Measurements from ENCODE around the gene SLC5A4. TPM values are rescaled to one million over a fixed set of nuclear protein-coding genes. Genes with fewer than 3 reads are reported as not detected.

Gene SLC5A4
- total RNA-seq, 1 experiment from 2014 or later = not detected

DNA sequence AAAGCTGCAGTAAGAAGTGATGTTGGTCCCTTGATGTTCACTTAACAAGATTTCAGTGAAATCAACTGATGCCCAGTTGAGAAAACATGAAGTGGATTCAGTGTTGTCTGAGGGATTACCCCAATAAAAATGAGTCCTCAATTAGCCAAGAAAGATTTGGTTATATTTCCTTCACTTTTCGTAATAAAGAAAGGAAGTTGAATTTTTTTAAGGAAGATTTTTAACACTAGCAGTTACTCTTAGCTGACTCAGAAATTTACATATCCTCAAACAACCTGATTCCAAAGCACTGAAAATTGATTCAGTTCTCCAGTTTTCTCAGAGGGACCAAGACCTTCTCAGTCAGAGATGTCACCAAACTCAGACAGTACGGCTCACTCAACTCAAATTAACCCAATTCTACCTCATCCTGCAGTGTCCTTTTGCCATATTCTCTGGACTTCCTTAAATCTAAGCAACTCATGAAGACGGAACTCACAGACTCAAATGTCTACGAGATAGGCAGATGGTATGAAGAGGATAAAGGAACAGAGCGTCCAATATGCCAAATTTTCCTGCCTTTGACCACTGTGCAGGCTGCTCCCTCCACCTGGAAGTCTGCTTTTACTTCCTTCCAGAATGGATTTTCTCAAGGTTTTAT, 22.8 kb downstream of the SLC5A4 start:
- Histone ChIP-seq H3K23ac (ENCODE audit: insufficient read length, low read depth, low read length) (no peak overlapping the region), H3K79me2 (ENCODE audit: insufficient read depth, low read length) (no peaks in the 10 kb centered on the region), H3K4ac (ENCODE audit: low read depth, low read length) (no peak overlapping the region), H4K91ac (ENCODE audit: insufficient read length, low read depth, low read length) (no peak overlapping the region), H3K14ac (ENCODE audit: insufficient read depth, low read length) (no peak overlapping the region), H3K9me3 (ENCODE audit: control insufficient read depth, low read depth, low read length) (no peaks in the 10 kb centered on the region), H3K56ac (ENCODE audit: insufficient read length, low read depth, low read length) (no peak overlapping the region), H3K9ac (ENCODE audit: extremely low read depth, insufficient read length, low read length) (no peak overlapping the region), H3T11ph (ENCODE audit: low read length) (no peak overlapping the region), H3K18ac (ENCODE audit: insufficient read length, low read depth, low read length) (no peak overlapping the region), H2BK12ac (ENCODE audit: insufficient read length, low read depth, low read length) (no peak overlapping the region), H3K4me1 (ENCODE audit: insufficient read depth, low read length) (no peaks in the 10 kb centered on the region), H2BK120ac (ENCODE audit: low read depth, low read length, poor library complexity, severe bottlenecking) (no peak overlapping the region), H4K8ac (replicated peaks; ENCODE audit: insufficient read length, low read depth, low read length) (no peak overlapping the region), H4K5ac (ENCODE audit: insufficient read length, low read depth, low read length) (no peak overlapping the region), H2BK15ac (ENCODE audit: low read depth, low read length) (no peak overlapping the region), H3K23me2 (ENCODE audit: insufficient read length, low read depth, low read length, poor library complexity, severe bottlenecking) (no peaks in the 10 kb centered on the region), H3K27me3 (ENCODE audit: insufficient read depth, low read length) (no peaks in the 10 kb centered on the region), H4K20me1 (ENCODE audit: control insufficient read depth, insufficient read depth, insufficient read length) (no peaks in the 10 kb centered on the region), H2BK5ac (ENCODE audit: insufficient read length, low read length) (no peak overlapping the region), H2AFZ (ENCODE audit: low read length) (no peak overlapping the region), H3K27ac (ENCODE audit: insufficient read length, low read depth, low read length) (no peak overlapping the region), H3K4me2 (ENCODE audit: insufficient read depth, insufficient read length, low read length) (no peak overlapping the region), H2BK20ac (ENCODE audit: low read depth, low read length, poor library complexity, severe bottlenecking) (no peak overlapping the region), H2AK5ac (ENCODE audit: insufficient read length, low read length) (no peak overlapping the region), H3K79me1 (ENCODE audit: insufficient read depth, low read depth, low read length, poor library complexity, severe bottlenecking) (no peaks in the 10 kb centered on the region)
- no peak for DNase-seq
- TF ChIP-seq, protein P1, sequence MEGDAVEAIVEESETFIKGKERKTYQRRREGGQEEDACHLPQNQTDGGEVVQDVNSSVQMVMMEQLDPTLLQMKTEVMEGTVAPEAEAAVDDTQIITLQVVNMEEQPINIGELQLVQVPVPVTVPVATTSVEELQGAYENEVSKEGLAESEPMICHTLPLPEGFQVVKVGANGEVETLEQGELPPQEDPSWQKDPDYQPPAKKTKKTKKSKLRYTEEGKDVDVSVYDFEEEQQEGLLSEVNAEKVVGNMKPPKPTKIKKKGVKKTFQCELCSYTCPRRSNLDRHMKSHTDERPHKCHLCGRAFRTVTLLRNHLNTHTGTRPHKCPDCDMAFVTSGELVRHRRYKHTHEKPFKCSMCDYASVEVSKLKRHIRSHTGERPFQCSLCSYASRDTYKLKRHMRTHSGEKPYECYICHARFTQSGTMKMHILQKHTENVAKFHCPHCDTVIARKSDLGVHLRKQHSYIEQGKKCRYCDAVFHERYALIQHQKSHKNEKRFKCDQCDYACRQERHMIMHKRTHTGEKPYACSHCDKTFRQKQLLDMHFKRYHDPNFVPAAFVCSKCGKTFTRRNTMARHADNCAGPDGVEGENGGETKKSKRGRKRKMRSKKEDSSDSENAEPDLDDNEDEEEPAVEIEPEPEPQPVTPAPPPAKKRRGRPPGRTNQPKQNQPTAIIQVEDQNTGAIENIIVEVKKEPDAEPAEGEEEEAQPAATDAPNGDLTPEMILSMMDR (conservative IDR thresholded peaks at IDR 0.05) = no peak
- Mint-ChIP-seq H3K27me3 (ENCODE audit: low read depth) (peaks cover 81% of the 10 kb centered on the region), H3K27ac (no peak overlapping the region), H3K36me3 (ENCODE audit: insufficient read depth in 1 of 3, low read depth in 3 of 3) (no peaks in the 10 kb centered on the region), H3K9me3 (no peaks in the 10 kb centered on the region), H3K4me1 (peaks cover 3 to 4% of the 10 kb centered on the region in 2 experiments), H3K4me3 (no peak overlapping the region)
- no CpG with 5 or more reads among the region's 5 CpGs for WGBS (ENCODE audit: extremely low coverage, insufficient read length, low lambda C conversion rate)

All from H9 (cell line).